ENCODE measurements around the gene TBC1D8. TPM values are rescaled to one million over a fixed set of nuclear protein-coding genes. Genes with fewer than 3 reads are reported as not detected.

TBC1D8 gene
- total RNA-seq, 1 donor from 2014 or later, result 3.9 TPM

DNA sequence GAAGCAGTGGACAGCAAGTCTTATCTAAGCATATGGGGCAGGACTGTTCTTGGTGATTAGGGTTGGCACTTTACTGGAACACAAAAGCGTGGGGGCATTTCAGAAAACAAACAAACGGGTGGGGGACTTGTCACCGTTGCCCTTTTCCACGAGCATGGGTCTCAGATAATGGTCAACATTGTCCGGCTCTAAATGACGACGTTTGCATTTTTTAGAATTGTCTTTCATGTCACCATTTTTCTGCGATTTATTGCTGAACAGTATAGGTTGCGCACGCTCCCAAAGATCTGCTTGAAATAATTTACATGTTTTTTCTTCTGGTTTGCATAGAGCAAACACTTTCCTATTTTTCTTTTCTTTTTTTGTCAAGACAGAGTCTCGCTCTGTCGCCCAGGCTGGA, 46.6 kb upstream of the TBC1D8 start:
- Histone ChIP-seq H3F3A (ENCODE audit: low read depth) (no peaks in the 10 kb centered on the region), H3K27ac (no peak overlapping the region), H3K9me3 (ENCODE audit: low read depth) (no peaks in the 10 kb centered on the region), H4K20me1 (ENCODE audit: low read depth) (no peaks in the 10 kb centered on the region), H3K9ac (no peak overlapping the region), H3K36me3 (no peaks in the 10 kb centered on the region), H3K4me3 (no peak overlapping the region), H3K4me2 (no peak overlapping the region), H3K79me2 (ENCODE audit: low read depth) (no peaks in the 10 kb centered on the region), H3K4me1 (no peaks in the 10 kb centered on the region), H3K27me3 (no peaks in the 10 kb centered on the region), H2AFZ (replicated peaks) (no peak overlapping the region)
- H3K27ac Mint-ChIP-seq, result no peak overlapping the region
- no peaks in the 10 kb centered on the region for H3K27me3 Mint-ChIP-seq (ENCODE audit: insufficient read depth, low read depth)
- no peak overlapping the region for H3K4me3 Mint-ChIP-seq
- no peaks in the 10 kb centered on the region for H3K9me3 Mint-ChIP-seq
- TF ChIP-seq EZH2phosphoT487 (IDR thresholded peaks at IDR 0.05) (no peak), EZH2 (IDR thresholded peaks at IDR 0.05) (no peak)
- TF ChIP-seq, protein P1, sequence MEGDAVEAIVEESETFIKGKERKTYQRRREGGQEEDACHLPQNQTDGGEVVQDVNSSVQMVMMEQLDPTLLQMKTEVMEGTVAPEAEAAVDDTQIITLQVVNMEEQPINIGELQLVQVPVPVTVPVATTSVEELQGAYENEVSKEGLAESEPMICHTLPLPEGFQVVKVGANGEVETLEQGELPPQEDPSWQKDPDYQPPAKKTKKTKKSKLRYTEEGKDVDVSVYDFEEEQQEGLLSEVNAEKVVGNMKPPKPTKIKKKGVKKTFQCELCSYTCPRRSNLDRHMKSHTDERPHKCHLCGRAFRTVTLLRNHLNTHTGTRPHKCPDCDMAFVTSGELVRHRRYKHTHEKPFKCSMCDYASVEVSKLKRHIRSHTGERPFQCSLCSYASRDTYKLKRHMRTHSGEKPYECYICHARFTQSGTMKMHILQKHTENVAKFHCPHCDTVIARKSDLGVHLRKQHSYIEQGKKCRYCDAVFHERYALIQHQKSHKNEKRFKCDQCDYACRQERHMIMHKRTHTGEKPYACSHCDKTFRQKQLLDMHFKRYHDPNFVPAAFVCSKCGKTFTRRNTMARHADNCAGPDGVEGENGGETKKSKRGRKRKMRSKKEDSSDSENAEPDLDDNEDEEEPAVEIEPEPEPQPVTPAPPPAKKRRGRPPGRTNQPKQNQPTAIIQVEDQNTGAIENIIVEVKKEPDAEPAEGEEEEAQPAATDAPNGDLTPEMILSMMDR (IDR thresholded peaks at IDR 0.05), result no peak
- H3K4me1 Mint-ChIP-seq, result no peaks in the 10 kb centered on the region
- no peaks in the 10 kb centered on the region for H3K36me3 Mint-ChIP-seq
- DNase-seq (ENCODE audit: low spot score), result no peak

- H3K79me2 ChIP-seq (ENCODE audit: low read depth), result no peaks in the 10 kb centered on the region
- no peaks in the 10 kb centered on the region for H3K36me3 ChIP-seq
- no peaks in the 10 kb centered on the region for H3K4me1 ChIP-seq
- no peak overlapping the region for H2AFZ ChIP-seq (replicated peaks)
- Mint-ChIP-seq H3K9me3 (no peaks in the 10 kb centered on the region), H3K36me3 (no peaks in the 10 kb centered on the region), H3K27ac (no peak overlapping the region), H3K4me1 (no peaks in the 10 kb centered on the region), H3K4me3 (no peak overlapping the region), H3K27me3 (ENCODE audit: insufficient read depth, low read depth) (no peaks in the 10 kb centered on the region)
- no peak for DNase-seq (ENCODE audit: low spot score)
- TF ChIP-seq, protein P1 (IDR thresholded peaks at IDR 0.05), result peak; percentile 14
- no peak for TF ChIP-seq EZH2 (IDR thresholded peaks at IDR 0.05)
- H3K27me3 ChIP-seq, result no peaks in the 10 kb centered on the region
- H4K20me1 ChIP-seq (ENCODE audit: low read depth), result no peaks in the 10 kb centered on the region
- H3F3A ChIP-seq (ENCODE audit: low read depth), result no peaks in the 10 kb centered on the region
- H3K4me2 ChIP-seq, result no peak overlapping the region
- no peak overlapping the region for H3K4me3 ChIP-seq
- no peak overlapping the region for H3K27ac ChIP-seq
- no peak overlapping the region for H3K9ac ChIP-seq
- H3K9me3 ChIP-seq (ENCODE audit: low read depth), result no peaks in the 10 kb centered on the region
Observed at GRCh38 chr2:101197215-101197745, 46.1 kb upstream of the TBC1D8 start.

- Histone ChIP-seq H3K36me3 (no peaks in the 10 kb centered on the region), H3K9me3 (ENCODE audit: low read depth) (no peaks in the 10 kb centered on the region), H3K4me3 (no peak overlapping the region), H3K4me1 (no peaks in the 10 kb centered on the region), H3K27me3 (no peaks in the 10 kb centered on the region), H3K79me2 (ENCODE audit: low read depth) (no peaks in the 10 kb centered on the region), H3K9ac (no peak overlapping the region), H3K27ac (no peak overlapping the region), H4K20me1 (ENCODE audit: low read depth) (no peaks in the 10 kb centered on the region), H2AFZ (replicated peaks) (no peak overlapping the region), H3K4me2 (no peak overlapping the region), H3F3A (ENCODE audit: low read depth) (no peaks in the 10 kb centered on the region)
- no peaks in the 10 kb centered on the region for H3K4me1 Mint-ChIP-seq
- no peak overlapping the region for H3K27ac Mint-ChIP-seq
- DNase-seq (ENCODE audit: low spot score), result no peak
- H3K9me3 Mint-ChIP-seq, result no peaks in the 10 kb centered on the region
- TF ChIP-seq EZH2 (IDR thresholded peaks at IDR 0.05) (no peak), EZH2phosphoT487 (IDR thresholded peaks at IDR 0.05) (no peak)
- TF ChIP-seq, protein P1 (IDR thresholded peaks at IDR 0.05), result no peak
- H3K4me3 Mint-ChIP-seq, result no peak overlapping the region
- H3K27me3 Mint-ChIP-seq (ENCODE audit: insufficient read depth, low read depth), result no peaks in the 10 kb centered on the region
- no peaks in the 10 kb centered on the region for H3K36me3 Mint-ChIP-seq
Observed at GRCh38 chr2:101195871-101196661, 44.9 kb upstream of the TBC1D8 start.

All from neural progenitor cell (in vitro differentiated cells).